ENCODE data around the gene PPTC7.
"Not testable (repeated sequence)": the region's sequence is repeated elsewhere in the genome, so short reads cannot be mapped to it uniquely, and the experiment has no call there.

Gene PPTC7

GRCh38 chr12:110564471-110564991 lies 18.6 kb downstream of the PPTC7 start:
- no peak overlapping the region for H3K4me3 ChIP-seq (ENCODE audit: low read length)
- TF ChIP-seq CTCF (IDR thresholded peaks at IDR 0.05; ENCODE audit: insufficient read depth, low read depth, low read length, missing control alignments), result no peak
- no peak for DNase-seq (ENCODE audit: low read depth)

- H3K4me3 ChIP-seq (ENCODE audit: low read length), result no peak overlapping the region
- TF ChIP-seq CTCF (IDR thresholded peaks at IDR 0.05; ENCODE audit: insufficient read depth, low read depth, low read length, missing control alignments), result no peak
- DNase-seq (ENCODE audit: low read depth), result no peak
Measured at GRCh38 chr12:110563702-110564470, 19.2 kb downstream of the PPTC7 start.

- H3K4me3 ChIP-seq (ENCODE audit: low read length); DNase-seq (ENCODE audit: low read depth): not testable (repeated sequence)
Measured at GRCh38 chr12:110562386-110562785, 20.7 kb downstream of the PPTC7 start.

GRCh38 chr12:110561471-110562201 lies 21.5 kb downstream of the PPTC7 start:
- no peak for TF ChIP-seq CTCF (IDR thresholded peaks at IDR 0.05; ENCODE audit: insufficient read depth, low read depth, low read length, missing control alignments)
- no peak overlapping the region for H3K4me3 ChIP-seq (ENCODE audit: low read length)
- no peak for DNase-seq (ENCODE audit: low read depth)

GRCh38 chr12:110560946-110561345 lies 22.2 kb downstream of the PPTC7 start:
- no peak for DNase-seq (ENCODE audit: low read depth)
- H3K4me3 ChIP-seq (ENCODE audit: low read length), result no peak overlapping the region
- TF ChIP-seq CTCF (IDR thresholded peaks at IDR 0.05; ENCODE audit: insufficient read depth, low read depth, low read length, missing control alignments), result no peak

GRCh38 chr12:110560048-110560447 lies 23.1 kb downstream of the PPTC7 start:
- no peak overlapping the region for H3K4me3 ChIP-seq (ENCODE audit: low read length)
- DNase-seq (ENCODE audit: low read depth), result no peak
- TF ChIP-seq CTCF (IDR thresholded peaks at IDR 0.05; ENCODE audit: insufficient read depth, low read depth, low read length, missing control alignments), result no peak

GRCh38 chr12:110558945-110559344 lies 24.2 kb downstream of the PPTC7 start:
- DNase-seq (ENCODE audit: low read depth); H3K4me3 ChIP-seq (ENCODE audit: low read length): not testable (repeated sequence)

- no peak for DNase-seq (ENCODE audit: low read depth)
- no peak for TF ChIP-seq CTCF (IDR thresholded peaks at IDR 0.05; ENCODE audit: insufficient read depth, low read depth, low read length, missing control alignments)
- H3K4me3 ChIP-seq (ENCODE audit: low read length), result no peak overlapping the region
Measured at GRCh38 chr12:110557300-110557699, 25.8 kb downstream of the PPTC7 start.
